A673 (cell line): ENCODE measurements around the gene BMERB1.

Source experiments
- EZH2 ChIP-seq: fragments of 200-600 bp; sonication (generic); IDR thresholded peaks from 2 replicates; pipeline ENCODE4 v1.6.1; 2017; ENCODE audit warnings: borderline replicate concordance, low read depth, mild to moderate bottlenecking, mixed read lengths, antibody characterized with exemption, low read length; ENCODE audit not compliant: poor library complexity, severe bottlenecking
- TF ChIP-seq, protein P1 (sequence below): fragments of 300-800, 200-600 bp; sonication (generic); conservative IDR thresholded peaks from 2 replicates; pipeline ENCODE4 v1.5.1; 2017; ENCODE audit warnings: low read depth, mild to moderate bottlenecking, antibody characterized with exemption, low read length, moderate library complexity, mixed read lengths

DNA sequence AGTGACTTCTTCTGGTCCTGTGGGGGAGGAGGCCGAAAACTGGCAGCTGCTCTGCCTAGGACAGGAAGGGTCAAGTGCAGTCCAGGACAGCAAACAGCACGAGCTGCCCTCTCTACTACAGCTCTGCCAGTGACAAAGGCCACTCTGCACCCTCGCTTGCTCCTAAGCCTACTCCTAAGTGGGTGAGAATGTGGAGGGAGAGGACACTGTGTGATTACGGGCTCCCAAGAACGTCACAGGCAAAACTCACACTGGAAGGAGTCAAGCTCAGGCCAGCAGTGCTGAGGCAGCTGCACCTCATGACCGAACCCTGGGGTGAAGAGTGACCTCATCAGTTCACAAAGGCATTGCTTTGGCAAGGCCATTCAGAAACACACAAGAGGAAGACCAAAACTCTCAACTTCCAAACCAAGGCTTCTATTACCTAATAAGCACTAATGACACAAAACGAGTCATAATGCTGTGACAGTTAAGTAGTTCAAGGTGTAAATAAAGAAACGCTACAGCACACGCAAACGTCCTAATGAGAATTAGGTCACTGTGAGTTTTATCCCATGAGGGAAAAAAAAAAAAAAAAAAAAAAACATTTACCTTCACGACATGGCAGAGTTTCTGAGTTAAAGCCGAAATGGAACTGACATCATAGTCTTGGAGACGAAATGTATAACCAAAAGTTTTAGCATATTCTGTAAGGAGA lies 173.5 kb downstream of the BMERB1 start:
- TF ChIP-seq, protein P1, sequence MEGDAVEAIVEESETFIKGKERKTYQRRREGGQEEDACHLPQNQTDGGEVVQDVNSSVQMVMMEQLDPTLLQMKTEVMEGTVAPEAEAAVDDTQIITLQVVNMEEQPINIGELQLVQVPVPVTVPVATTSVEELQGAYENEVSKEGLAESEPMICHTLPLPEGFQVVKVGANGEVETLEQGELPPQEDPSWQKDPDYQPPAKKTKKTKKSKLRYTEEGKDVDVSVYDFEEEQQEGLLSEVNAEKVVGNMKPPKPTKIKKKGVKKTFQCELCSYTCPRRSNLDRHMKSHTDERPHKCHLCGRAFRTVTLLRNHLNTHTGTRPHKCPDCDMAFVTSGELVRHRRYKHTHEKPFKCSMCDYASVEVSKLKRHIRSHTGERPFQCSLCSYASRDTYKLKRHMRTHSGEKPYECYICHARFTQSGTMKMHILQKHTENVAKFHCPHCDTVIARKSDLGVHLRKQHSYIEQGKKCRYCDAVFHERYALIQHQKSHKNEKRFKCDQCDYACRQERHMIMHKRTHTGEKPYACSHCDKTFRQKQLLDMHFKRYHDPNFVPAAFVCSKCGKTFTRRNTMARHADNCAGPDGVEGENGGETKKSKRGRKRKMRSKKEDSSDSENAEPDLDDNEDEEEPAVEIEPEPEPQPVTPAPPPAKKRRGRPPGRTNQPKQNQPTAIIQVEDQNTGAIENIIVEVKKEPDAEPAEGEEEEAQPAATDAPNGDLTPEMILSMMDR, result no peak
- TF ChIP-seq EZH2, result no peak
